Smooth muscle cell of the brain vasculature (primary cell): ENCODE measurements around the gene MYOZ2.
"Not testable (repeated sequence)": the region's sequence is repeated elsewhere in the genome, so short reads cannot be mapped to it uniquely, and the experiment has no call there.

Experiments
- DNase-seq: peaks from one replicate; pipeline ENCODE4 v3.0.0-alpha.2; 2012; ENCODE audit warnings: low read depth, low spot score

MYOZ2 gene

DNA sequence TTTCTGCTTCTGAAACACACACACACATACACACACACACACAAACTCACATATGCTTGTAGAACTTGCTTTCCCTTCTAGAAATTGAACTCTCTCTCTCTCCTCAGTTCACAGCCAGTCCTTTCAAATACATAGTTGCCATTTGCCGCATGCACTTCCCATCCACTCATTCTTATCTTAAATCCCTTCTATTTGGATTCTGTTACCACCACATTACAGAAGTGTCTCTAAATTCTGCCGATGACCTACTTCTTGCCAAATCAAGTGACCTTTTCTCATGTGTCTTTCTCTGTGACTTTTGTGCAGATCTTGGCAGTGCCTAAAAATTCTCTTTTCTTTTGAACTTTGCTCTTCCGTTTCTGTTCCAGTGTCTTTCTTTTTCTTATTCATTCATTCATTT lies 7.5 kb upstream of the MYOZ2 start:
- DNase-seq: no peak

DNA sequence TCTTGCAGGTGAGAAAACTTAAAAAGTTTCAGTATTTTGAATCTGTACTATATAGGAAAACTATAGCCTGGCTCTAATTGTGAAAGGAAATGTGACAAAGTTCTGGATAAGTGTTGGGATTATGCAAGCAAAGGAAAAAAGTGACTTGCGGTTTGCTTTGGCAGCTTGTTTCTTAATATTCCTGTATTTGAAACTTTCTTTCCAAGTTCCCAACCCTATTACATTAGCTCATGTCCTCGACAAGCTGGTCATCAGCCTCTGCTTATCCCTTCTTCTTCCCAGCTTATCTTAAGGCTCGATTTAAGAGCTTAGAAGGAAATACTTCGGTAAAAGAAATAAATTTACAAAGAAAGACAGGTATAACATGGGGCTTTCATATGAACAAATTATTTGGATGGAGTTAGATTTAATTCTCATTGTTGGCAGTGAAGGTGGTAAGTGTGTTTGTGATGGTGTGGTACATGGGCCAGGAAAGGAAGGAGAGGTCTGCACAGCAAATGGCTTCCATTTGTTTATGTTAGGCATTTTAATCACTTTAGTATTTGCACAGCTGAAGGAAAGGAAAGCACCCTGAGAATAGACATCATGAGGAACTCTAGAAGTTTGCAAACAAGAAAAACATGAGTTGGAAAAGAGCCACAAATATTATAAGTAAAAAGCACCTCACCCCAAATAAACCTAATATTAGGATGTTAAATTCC lies 5.1 kb upstream of the MYOZ2 start:
- no peak for DNase-seq

DNA sequence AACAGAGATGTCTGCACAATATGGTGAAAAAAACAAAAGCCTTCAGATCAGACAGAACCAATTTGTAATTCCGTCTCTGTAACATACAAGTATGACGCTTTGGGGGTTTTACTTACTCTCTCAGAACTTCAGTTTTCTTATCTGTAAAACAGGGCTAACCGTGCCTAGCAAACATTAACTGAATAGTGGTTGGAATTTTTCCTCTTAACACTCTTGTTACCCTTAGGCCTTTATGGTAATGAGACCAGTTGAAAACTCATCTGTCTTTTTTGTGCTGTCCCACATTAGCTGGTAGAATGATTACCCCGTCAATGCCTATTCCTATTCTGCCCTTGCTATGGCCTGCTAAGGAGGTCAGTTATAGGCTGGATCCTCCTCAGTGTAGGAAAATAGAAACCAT lies 4.5 kb upstream of the MYOZ2 start:
- no peak for DNase-seq

DNA sequence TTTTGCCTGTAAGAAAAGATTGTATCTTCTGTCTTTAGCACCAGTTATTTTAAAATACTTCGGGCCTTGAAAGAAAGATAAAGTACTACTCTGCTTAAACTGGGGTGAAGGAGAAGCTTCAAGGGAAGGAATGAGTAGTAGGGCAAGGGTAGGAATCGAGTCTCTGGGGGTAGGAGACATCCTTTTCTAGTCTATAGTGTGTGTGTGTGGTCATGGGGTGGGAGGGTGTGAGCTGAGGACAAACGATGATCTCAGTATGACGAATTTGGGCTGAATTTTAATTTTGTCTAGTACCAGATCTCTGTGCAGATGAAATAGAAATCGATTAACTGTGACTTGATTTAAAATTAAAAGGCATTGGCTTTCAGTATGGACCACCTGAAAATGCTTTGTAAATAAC lies 3.3 kb upstream of the MYOZ2 start:
- DNase-seq: no peak

DNA sequence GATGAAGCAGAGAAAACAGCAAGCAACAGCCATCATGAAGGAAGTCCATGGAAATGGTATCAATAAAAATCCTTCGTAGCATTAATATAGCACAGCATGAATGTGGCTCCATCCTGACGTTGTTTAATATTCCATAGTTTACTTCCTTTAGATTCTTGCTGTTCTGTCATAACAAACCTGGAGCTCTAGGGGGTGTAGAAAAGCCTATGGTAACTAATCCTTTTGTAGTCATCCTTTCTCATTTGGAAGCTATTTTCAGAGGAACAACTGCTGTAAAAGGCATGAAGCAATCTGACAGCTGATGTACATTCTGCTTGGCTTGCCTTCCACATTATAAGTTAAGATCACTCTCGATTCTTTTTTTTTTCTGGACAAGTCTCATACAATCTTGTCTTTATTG lies 914 bp downstream of the MYOZ2 start:
- DNase-seq: no peak

DNA sequence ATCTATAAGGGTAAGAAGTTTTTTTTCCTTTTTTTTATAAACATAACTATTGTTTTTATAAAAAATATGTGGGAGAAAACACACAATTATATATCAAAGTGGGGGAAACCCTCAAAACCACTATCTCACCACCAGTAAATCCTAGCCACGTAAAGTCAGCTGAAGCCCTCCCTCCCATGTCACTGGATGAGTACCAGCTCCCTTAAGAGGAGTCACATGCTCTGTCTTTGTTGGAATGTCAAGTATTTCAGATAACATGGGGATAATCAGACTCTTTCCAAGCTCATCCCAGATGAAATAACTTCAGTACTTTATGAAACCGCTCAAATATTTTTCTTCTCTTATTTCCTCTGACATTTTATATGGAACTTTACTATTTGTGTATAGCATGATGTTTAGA lies 2.4 kb downstream of the MYOZ2 start:
- no peak for DNase-seq

DNA sequence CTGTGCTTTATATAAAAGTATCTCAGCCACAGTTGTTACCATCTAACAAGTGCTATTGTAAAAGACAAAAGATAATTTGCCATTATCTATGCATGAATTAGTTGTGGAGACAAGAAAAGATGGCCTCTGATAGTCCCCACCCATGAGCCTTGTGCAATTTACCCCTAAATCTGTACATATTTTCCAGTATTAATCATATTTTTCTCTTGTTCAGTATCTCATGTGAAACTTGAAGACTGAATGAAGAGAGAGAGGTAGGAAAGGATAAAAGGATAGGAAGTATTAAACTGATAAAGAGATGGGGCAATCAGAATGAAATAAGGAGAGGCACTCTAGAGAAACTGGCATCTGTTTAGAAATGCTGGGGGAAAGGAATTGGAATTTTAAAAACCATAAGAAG lies 3.7 kb downstream of the MYOZ2 start:
- no peak for DNase-seq

DNA sequence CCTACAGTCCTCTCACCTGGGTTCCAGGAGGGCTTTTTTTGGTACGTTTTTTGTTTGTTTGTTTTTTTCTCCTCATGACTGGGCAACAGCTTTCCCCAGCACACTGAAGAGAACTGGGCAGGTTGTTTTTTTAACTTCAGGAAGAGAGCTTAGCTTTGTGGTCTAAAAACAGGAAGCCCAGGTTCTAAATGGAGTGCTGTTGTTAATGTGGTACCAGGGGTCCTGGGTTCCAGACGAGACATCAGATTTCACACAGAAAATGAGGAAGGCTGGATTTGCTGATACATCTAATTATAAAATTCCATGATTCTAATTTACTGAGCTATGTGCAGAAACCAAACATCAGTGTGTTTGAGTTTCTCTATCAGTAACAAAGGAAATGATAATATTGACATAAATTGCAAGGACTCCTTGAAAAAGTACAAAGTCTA lies 4.2 kb downstream of the MYOZ2 start:
- no peak for DNase-seq

DNA sequence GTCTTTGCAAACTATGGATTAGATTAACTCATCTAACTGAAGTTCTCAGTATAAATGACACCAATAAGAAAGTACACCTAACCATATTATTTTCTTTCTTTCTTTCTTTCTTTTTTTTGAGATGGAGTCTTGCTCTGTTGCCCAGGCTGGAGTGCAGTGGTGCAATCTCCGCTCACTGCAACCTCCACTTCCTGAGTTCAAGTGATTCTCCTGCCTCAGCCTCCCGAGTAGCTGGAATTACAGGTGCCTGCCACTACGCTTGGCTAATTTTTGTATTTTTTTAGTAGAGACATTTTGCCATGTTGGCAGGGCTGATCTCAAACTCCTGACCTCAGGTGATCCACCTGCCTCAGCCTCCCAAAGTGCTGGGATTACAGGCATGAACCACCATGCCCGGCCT lies 5.7 kb downstream of the MYOZ2 start:
- not testable (repeated sequence) for DNase-seq

DNA sequence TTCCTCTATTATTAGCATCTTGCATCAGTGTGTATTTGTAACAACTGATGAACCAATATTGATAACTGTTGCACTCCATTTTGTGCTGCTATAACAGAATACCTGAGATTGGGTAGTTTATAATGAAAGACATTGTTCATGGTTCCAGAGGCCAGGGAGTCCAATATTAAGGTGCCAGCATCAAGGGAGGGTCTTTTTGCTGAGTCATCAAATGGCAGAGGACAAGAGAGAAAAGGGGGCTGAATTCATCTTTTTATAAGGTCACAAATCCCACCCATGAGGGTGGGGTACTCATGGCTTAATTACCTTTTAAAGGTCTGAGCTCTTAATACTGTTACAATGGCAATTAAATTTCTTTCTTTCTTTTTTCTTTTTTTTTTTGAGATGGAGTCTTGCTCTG lies 7.2 kb downstream of the MYOZ2 start:
- DNase-seq: no peak

DNA sequence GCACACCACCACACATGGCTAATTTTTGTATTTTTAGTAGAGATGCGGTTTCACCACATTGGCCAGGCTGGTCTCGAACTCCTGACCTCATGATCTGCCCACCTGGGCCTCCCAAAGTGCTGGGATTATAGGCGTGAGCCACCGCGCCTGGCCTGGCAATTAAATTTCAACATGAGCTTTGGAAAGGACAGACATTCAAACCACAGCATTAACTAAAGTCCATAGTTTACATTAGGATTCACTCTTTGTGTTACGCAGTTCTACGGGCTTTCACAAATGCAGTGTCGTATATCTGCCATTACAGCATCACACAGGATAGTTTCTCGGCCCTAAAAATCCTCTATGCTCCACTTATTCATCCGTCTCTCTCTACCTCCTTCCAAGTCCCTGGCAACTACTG lies 7.7 kb downstream of the MYOZ2 start:
- DNase-seq: not testable (repeated sequence)

DNA sequence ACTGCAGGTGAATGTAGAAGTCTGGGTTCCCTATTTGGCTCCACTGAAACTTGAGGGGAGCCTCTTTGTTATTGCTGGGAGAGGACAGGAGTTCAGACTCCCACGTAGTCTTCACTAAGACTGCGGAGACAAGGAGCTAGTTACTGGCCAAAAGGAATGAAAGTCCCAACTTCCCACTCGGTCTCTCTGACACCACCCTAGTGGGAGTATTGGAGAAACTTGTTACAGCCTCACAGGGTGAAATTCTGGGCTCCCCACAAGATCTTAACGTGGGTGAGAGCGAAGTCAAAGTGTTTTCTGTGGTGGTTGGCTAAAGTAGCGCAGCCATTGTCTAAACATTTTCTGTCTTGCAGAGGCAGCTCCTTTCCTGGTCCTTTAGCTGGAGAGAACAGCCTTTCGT lies 13.5 kb downstream of the MYOZ2 start:
- DNase-seq: no peak

DNA sequence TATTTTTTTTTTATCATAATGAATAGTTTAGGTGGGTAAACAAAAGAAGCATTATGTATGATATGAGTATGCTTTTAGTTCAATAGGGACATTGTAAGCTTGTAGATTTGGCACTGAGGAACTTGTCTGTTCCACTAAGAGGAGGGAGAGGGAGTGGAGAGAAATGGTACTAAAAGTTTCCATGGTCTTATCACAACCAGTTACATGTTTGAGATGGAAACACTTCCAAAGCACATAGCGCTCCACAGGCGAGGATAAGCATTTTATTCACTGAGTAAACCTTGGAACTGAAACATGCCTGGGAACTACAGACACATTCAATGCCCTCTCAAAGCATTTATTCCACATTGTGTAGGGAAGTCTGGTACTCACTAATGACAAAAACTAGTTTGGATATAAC lies 15.5 kb downstream of the MYOZ2 start:
- no peak for DNase-seq

DNA sequence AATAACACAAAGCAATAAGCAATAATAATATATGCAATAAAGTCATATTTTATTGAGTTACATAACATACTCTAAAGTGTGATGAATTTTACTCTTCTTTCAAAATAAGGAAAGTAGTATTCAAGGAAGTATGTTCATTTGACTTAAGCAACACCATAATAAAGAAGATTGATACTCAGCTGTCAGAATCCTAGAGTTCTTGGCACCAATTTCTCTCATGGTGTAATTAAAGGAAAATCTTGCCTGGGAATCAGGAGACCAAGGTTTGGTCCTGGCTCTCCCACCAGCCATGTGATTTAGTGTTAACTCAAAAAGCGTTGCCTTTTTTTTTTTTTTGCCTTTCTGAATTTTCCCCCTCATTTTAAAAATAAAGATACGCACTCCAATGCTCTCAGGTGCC lies 17.1 kb downstream of the MYOZ2 start:
- DNase-seq: no peak

DNA sequence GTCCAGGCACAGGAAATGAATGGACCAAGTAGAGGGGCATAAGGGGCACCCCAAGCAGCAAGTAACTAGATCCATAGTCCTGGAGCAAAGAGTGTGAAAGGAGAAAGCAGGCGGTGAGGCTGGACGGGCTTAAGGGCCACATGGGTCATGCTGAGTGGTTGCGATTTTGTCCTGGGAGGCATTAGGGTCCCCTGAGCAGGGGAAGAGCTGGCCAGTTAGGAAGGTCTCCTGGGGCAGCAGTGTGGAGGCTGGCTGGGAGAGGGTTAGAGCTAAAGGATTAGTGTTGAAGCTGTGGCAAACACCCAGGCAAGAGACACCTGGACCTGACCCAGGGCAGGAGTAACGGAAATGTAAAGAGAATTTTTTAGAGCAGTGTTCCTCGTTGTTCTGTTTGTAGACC lies 26.5 kb downstream of the MYOZ2 start:
- DNase-seq: no peak

DNA sequence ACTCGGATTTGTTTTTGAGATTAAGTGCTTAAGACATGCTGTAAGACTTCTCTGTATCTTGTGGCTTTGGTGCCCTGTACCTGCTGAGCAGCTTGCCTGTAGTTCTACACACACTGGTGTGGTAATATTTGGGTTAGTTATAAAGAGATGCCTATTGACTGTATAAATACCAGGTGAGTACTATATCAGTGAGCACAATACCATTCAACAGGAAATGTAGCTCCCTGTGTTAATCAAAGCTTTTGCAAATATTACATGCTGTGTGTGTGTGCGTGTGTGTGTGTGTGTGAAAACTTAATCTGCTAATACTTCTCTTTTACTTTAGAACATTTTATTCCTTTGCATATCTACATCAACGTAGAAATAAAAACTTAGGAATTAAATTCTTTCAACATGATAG lies 30.1 kb downstream of the MYOZ2 start:
- no peak for DNase-seq

DNA sequence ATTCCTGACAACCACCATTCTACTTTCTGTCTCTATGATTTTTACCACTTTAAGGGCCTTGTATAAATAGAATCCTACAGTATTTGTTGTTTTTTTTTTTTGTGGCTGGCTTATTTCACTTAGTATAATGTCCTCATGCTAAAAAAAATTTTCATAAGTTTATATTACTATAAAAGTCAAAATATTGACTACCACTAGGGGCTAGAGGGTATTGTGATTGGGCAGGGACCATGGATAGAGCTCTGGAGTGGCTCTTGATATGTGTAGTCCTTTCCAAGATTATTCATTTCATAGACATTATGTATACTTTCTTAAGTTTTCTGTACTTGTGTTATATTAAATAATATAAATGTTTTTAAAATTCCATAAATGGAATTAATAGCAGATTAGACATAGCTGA lies 34.6 kb downstream of the MYOZ2 start:
- no peak for DNase-seq

DNA sequence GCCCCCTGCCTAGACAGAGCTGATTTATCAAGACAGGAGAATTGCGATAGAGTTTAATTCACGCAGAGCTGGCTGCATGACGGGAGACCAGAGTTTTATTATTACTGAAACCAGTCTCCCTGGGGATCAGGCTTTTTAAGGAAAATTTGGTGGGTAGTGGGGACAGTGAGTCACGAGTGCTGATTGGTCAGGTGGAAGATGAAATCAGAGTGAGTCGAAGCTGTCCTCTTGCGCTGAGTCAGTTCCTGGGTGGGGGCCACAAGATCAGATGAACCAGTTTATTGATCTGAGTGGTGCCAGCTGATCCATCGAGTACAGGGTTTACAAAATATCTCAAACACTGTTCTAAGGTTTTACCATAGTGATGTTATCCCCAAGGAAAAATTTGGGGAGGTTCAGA lies 36.6 kb downstream of the MYOZ2 start:
- no peak for DNase-seq

DNA sequence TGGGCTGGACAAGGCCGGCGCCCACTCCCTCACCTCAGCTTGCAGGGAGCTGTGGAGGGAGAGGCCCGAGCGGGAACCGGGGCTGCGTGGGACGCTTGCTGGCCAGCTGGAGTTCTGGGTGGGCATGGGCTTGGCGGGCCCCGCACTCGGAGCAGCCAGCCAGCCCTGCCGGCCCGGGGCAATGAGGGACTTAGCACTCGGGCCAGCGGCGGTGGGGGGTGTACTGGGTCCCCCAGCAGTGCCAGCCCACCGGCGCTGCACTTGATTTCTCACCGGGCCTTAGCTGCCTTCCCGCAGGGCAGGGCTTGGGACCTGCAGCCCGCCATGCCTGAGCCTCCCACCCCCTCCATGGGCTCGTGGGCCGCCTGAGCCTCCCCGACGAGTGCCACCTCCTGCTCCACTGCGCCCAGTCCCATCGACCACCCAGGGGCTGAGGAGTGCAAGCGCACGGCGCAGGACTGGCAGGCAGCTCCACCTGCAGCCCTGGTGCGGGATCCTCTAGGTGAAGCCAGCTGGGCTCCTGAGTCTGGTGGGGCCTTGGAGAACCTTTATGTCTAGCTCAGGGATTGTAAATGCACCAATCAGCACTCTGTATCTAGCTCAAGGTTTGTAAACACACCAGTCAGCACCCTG lies 38.2 kb downstream of the MYOZ2 start:
- not testable (repeated sequence) for DNase-seq

DNA sequence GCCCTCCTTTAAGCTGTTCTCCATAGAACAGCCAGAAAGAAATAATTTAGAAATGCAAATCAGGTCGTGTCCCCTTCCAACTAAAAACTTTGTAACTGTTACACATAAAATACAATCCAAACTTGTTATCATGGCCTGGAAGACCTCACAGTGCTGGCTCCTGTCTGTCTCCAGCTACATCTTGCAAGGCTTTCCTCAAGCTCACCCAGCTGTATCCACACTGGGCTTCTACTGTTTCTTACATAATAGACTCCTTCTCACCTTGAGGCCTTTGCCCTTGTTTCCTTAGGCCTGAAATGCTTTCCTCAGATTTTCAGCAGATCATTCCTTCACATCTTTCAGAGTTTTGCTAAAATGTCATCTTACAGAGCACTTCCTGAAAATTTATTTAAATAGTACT lies 43.4 kb downstream of the MYOZ2 start:
- no peak for DNase-seq

DNA sequence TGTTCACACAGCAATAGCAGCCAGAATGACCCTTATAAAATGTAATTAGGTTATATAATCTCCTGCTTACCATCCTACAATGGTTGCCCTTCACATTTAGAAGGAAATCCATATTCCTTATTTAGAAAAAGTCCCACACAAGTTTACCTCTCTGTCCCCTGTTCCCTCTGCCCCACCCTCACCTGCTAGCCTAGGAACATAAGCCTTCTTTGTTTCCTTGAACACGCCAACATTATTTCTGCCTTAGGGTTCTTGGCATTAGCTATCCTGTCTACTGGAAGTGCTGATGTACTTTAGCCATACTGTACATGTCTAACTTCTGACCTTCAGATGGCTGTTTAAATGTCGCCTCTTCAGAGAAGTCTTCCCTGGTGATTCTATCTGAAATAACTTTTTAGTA lies 48.5 kb downstream of the MYOZ2 start:
- DNase-seq: no peak

DNA sequence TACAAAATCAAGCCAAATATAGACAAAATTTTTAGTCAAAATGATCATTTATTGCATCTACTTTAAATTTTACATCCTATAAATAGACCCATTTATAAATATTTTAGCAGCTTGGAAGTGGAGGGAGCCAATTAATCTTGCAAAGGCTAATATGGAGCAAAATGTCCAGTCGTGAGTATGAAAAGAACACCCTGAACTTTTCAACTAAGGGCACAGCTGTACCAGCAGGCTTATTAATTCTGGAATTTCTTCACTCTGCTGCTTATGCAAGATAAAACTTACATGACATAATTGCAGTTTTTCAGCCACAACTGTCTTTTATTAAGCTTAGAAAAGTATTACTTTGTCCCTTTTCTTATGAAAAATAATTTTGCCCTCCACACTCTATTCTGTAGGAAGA lies 54.0 kb downstream of the MYOZ2 start:
- no peak for DNase-seq

DNA sequence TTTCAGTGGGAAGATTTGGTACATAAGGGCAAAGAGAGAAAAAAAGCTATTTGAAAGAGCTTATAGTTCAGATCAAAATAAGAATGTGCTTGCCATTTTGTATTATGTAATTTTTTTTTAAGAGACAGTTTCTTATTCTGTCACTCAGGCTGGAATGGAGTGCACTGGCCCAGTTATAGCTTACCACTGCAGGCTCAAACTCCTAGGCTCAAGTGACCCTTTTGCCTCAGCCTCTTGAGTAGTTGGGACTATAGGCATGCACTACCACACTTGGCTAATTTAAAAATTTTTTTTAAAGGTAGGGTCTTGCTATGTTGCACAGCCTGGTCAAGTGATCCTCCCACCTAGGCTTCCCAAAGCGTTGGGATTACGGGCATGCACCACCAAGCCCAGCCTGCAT lies 54.7 kb downstream of the MYOZ2 start:
- no peak for DNase-seq

DNA sequence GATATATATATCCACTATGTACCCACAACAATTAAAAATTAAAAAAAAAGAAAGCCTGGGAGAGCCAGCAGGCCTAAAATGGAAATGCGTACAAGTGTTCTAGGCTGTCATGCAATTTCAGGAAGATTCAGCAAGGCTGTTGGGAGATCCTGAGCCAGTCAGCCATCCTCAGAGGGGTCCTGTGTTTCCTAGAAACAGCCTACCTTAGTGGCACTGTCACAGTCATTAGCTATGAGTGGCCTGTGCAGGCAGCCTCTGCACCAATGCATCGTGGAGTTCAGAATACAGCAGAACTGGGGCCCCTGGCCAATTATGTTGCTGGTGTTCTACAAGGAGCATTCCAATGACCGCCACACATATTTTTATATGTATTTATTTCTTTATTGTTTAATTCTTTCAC lies 55.9 kb downstream of the MYOZ2 start:
- no peak for DNase-seq
